Endothelial cell of umbilical vein (primary cell): ENCODE results near the gene BCL11B. TPM values are rescaled to one million over a fixed set of nuclear protein-coding genes. Genes with fewer than 3 reads are reported as not detected.

ENCODE experiments used
- BruUV-seq: library from RNA; stranded (reverse); fragments of 400-500 nt; replicated peaks from 2 replicates; lab custom pipeline; 2021; lab: Mats Ljungman, UMichigan
- CTCF ChIA-PET: fragments of 300-600, 350-600 bp; sonication (Branson Sonifier 250); formaldehyde crosslinking; loops from one replicate; lab custom pipeline; 2021; ENCODE audit warnings: antibody characterized with exemption, inconsistent platforms; lab: Charles Lee
- POLR2A ChIA-PET: fragments of 300-600, 350-600 bp; sonication (Branson Sonifier 250); formaldehyde crosslinking; loops from one replicate; lab custom pipeline; 2021; ENCODE audit warnings: antibody characterized with exemption, inconsistent platforms; lab: Charles Lee
- DNase-seq: peaks from one replicate; pipeline ENCODE4 v3.0.0-alpha.2; 2011; ENCODE audit warnings: low read depth, low spot score
- FAIRE-seq: peaks from 2 replicates; lab custom pipeline; 2011; peaks lifted over from hg19 to GRCh38; lab: Jason Lieb, UNC
- H2AFZ ChIP-seq: 2 replicates; pipeline ENCODE4 v1.6.0; 2012; ENCODE audit warnings: low read depth, low read length, control low read depth, inconsistent platforms
- H3K27ac ChIP-seq: 2 replicates; pipeline ENCODE4 v1.5.1; 2011; ENCODE audit warnings: low read depth, mild to moderate bottlenecking, control low read depth, low read length, moderate library complexity; ENCODE audit not compliant: insufficient read depth
- H3K27me3 ChIP-seq, 2 experiments: 2 replicates each; pipeline versions ENCODE4 v1.6.0 to v1.6.1; 2011; ENCODE audit warnings: low read length in 2 of 2, mixed read lengths in 1 of 2; ENCODE audit not compliant: control insufficient read depth in 2 of 2, insufficient read depth in 2 of 2
- H3K36me3 ChIP-seq, 2 experiments: 2 replicates in 1 of 2; 3 replicates in 1 of 2; pipeline ENCODE4 v1.5.1; 2011; ENCODE audit warnings: low read length in 2 of 2, mild to moderate bottlenecking in 1 of 2, moderate library complexity in 1 of 2; ENCODE audit not compliant: control insufficient read depth in 2 of 2, insufficient read depth in 2 of 2; ENCODE audit errors: extremely low read depth in 1 of 2
- H3K4me1 ChIP-seq: 3 replicates; pipeline ENCODE4 v1.5.1; 2011; ENCODE audit warnings: mild to moderate bottlenecking, low read length; ENCODE audit not compliant: control insufficient read depth, insufficient read depth; ENCODE audit errors: extremely low read depth
- H3K4me2 ChIP-seq: 2 replicates; pipeline ENCODE4 v1.6.1; 2011; ENCODE audit warnings: low read length, control low read depth, mixed read lengths; ENCODE audit not compliant: insufficient read depth
- H3K4me3 ChIP-seq, 3 experiments: fragments of 200-600 bp in 1 of 3; sonication (generic), shearing (Covaris generic) in 1 of 3; replicated peaks in 1 of 3; 2 replicates each; pipeline ENCODE4 v1.5.1; 2011 to 2016; ENCODE audit warnings: control low read depth in 3 of 3, low read length in 3 of 3, mild to moderate bottlenecking in 2 of 3, inconsistent platforms in 1 of 3, low read depth in 1 of 3, moderate library complexity in 1 of 3; ENCODE audit not compliant: insufficient read depth in 1 of 3
- H3K79me2 ChIP-seq: 2 replicates; pipeline ENCODE4 v1.6.0; 2012; ENCODE audit warnings: low read length, inconsistent platforms; ENCODE audit not compliant: control insufficient read depth, insufficient read depth
- H3K9ac ChIP-seq: replicated peaks from 2 replicates; pipeline ENCODE3; 2011; ENCODE audit warnings: low read length, control low read depth; ENCODE audit not compliant: insufficient read depth; ENCODE audit errors: extremely low read depth
- H3K9me1 ChIP-seq: replicated peaks from 3 replicates; pipeline ENCODE4 v1.6.0; 2011; ENCODE audit warnings: mild to moderate bottlenecking, low read length; ENCODE audit not compliant: control insufficient read depth, insufficient read depth; ENCODE audit errors: extremely low read depth
- H3K9me3 ChIP-seq: replicated peaks from 2 replicates; pipeline ENCODE4 v1.5.1; 2012; ENCODE audit warnings: low read length, inconsistent platforms; ENCODE audit not compliant: control insufficient read depth, insufficient read depth
- H4K20me1 ChIP-seq: replicated peaks from 2 replicates; pipeline ENCODE3; 2011; ENCODE audit warnings: mild to moderate bottlenecking, low read length; ENCODE audit not compliant: control insufficient read depth, insufficient read depth; ENCODE audit errors: extremely low read depth
- EZH2 ChIP-seq: IDR thresholded peaks from 2 replicates; pipeline ENCODE4 v1.6.1; 2012; ENCODE audit warnings: borderline replicate concordance, low read depth, mild to moderate bottlenecking, moderate library complexity, low read length, inconsistent platforms; ENCODE audit not compliant: severe bottlenecking
- FOS ChIP-seq: IDR thresholded peaks from 2 replicates; pipeline ENCODE4 v1.6.1; 2011; ENCODE audit warnings: mild to moderate bottlenecking, low read length, moderate library complexity, borderline replicate concordance; ENCODE audit not compliant: insufficient read depth
- GATA2 ChIP-seq: IDR thresholded peaks from 2 replicates; pipeline ENCODE4 v1.7.0; 2011; ENCODE audit warnings: low read depth, mild to moderate bottlenecking, moderate library complexity, mixed read lengths, low read length; ENCODE audit not compliant: insufficient read length, insufficient read depth
- JUN ChIP-seq: IDR thresholded peaks from 2 replicates; pipeline ENCODE4 v1.6.1; 2011; ENCODE audit warnings: borderline replicate concordance, low read depth; ENCODE audit not compliant: insufficient read length, insufficient read depth
- MYC ChIP-seq: IDR thresholded peaks from one replicate; pipeline ENCODE4 v1.6.1; 2011; ENCODE audit warnings: mild to moderate bottlenecking, low read depth, low read length
- POLR2A ChIP-seq: IDR thresholded peaks from 2 replicates; pipeline ENCODE4 v1.6.1; 2012; ENCODE audit warnings: low read depth, mild to moderate bottlenecking, control low read depth, low read length
- POLR2AphosphoS5 ChIP-seq: IDR thresholded peaks from 2 replicates; pipeline ENCODE4 v1.6.1; 2012; ENCODE audit warnings: low read depth, mild to moderate bottlenecking, control low read depth, low read length, moderate library complexity; ENCODE audit not compliant: insufficient read depth
- dilution Hi-C: fragments of 300-500 bp; cut with MboI; formaldehyde crosslinking; loops from one replicate; pipeline ENCODE4 v1.15.0; 2019; ENCODE audit warnings: low sequenced_read_pairs; ENCODE audit not compliant: extremely low pct_ligation_motif_present
- intact Hi-C: fragments of 100-400 bp; cut with micrococcal nuclease; formaldehyde crosslinking; loops from one replicate; pipeline ENCODE4 v1.10.0; 2022
- polyA plus RNA-seq, 4 experiments: library from polyadenylated mRNA; depleted of rRNA in 3 of 4; stranded (reverse) in 3 of 4; unstranded in 1 of 4; fragments of >200 nt; gene quantifications; 2 replicates each; pipeline versions ENCODE4 v1.2.1 to v1.2.3, GENCODE V29; 2011 to 2012; ENCODE audit warnings: missing spikeins in 1 of 4
- total RNA-seq: library from RNA; stranded (reverse); gene quantifications from 2 replicates; pipeline ENCODE4 v1.2.3, GENCODE V29; 2021
- TF ChIP-seq, protein P1 (sequence below), 2 donors: IDR thresholded peaks; 1 replicate in 1 of 2; 2 replicates in 1 of 2; pipeline ENCODE4 v1.5.1; 2011; ENCODE audit warnings: low read length in 2 of 2, mild to moderate bottlenecking in 2 of 2, moderate library complexity in 2 of 2, control low read depth in 1 of 2, inconsistent platforms in 1 of 2, low read depth in 1 of 2; ENCODE audit not compliant: insufficient read depth in 1 of 2; ENCODE audit errors: extremely low read depth in 1 of 2
- TF ChIP-seq, protein P2 (sequence below): IDR thresholded peaks from 2 replicates; pipeline ENCODE4 v1.6.1; 2011; ENCODE audit not compliant: insufficient read depth, insufficient read length

Gene BCL11B
- total and polyA plus RNA-seq, 2 donors (not counting 3 experiments of a cell fraction or from before 2014, with no cell fraction given): 0.03 to 0.07 TPM

DNA sequence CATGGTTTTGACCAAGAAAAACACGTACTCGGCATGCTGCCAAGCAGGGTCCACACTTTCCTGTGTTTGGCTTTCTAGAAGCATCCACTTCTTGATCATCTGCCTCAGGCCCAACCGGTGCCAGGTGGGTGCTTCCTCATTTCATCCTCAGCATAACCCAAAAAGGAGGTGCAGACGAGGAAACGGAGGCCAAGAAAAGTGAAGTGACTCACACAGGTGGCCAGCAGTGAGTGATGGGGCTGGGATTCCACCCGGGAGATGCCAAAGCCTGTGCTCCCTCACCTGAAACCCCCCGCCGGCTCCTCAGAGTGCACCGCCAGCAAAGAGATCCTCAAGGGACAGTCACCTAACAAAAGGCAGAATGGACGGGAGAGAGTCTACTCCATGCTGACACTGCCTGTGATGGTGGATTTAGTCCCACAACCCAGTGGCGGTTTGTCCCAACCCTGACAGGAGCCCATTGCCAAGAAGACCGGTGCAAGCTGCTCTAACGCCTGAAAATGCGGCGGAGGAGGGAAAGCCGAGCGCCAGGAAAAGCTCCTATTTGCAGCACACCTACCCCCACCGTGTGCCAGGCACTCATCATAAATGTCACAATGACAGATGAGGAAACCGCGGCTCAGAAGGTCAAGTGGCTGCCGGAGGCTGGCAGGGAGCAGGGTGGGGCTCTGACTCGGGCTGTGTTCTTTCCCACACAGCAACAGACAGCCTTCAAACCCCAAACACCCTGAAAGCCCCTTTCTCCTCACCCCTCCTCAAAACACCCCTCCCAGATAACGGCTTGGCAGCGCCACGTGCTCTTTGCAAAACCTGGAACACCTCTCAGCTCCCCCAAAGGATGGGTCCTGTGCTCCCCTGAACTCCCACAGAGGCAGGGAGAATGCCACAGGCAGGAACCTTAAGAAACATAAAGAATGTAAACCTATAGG, 18.8 kb downstream of the BCL11B start:
- Histone ChIP-seq H3K4me2 (no peak overlapping the region), H4K20me1 (no peaks in the 10 kb centered on the region), H3K4me3 (no peak overlapping the region), H3K9me3 (no peaks in the 10 kb centered on the region), H2AFZ (no peak overlapping the region), H3K9ac (no peak overlapping the region), H3K27ac (no peak overlapping the region), H3K9me1 (no peaks in the 10 kb centered on the region), H3K27me3 (no peaks in the 10 kb centered on the region), H3K36me3 (no peaks in the 10 kb centered on the region), H3K4me1 (no peaks in the 10 kb centered on the region), H3K79me2 (no peaks in the 10 kb centered on the region)
- CTCF ChIA-PET: no interaction called here
- POLR2A ChIA-PET: no interaction called here
- intact Hi-C loops: no loop called here
- DNase-seq (no peak), FAIRE-seq (no peak)
- no TSS peak for BruUV-seq
- TF ChIP-seq MYC (no peak), JUN (no peak), POLR2AphosphoS5 (no peak), GATA2 (no peak), EZH2 (no peak), FOS (no peak), POLR2A (no peak)
- TF ChIP-seq, protein P1, sequence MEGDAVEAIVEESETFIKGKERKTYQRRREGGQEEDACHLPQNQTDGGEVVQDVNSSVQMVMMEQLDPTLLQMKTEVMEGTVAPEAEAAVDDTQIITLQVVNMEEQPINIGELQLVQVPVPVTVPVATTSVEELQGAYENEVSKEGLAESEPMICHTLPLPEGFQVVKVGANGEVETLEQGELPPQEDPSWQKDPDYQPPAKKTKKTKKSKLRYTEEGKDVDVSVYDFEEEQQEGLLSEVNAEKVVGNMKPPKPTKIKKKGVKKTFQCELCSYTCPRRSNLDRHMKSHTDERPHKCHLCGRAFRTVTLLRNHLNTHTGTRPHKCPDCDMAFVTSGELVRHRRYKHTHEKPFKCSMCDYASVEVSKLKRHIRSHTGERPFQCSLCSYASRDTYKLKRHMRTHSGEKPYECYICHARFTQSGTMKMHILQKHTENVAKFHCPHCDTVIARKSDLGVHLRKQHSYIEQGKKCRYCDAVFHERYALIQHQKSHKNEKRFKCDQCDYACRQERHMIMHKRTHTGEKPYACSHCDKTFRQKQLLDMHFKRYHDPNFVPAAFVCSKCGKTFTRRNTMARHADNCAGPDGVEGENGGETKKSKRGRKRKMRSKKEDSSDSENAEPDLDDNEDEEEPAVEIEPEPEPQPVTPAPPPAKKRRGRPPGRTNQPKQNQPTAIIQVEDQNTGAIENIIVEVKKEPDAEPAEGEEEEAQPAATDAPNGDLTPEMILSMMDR (IDR thresholded peaks at IDR 0.05; ENCODE audit: extremely low read depth in 1 of 2, insufficient read depth in 1 of 2, low read depth in 1 of 2, low read length in 2 of 2): no peak
- TF ChIP-seq, protein P2, sequence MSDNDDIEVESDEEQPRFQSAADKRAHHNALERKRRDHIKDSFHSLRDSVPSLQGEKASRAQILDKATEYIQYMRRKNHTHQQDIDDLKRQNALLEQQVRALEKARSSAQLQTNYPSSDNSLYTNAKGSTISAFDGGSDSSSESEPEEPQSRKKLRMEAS: no peak
- dilution Hi-C loops: no loop called here
